Measurements from ENCODE around the gene DNAH8. TPM values are rescaled to one million over a fixed set of nuclear protein-coding genes. Genes with fewer than 3 reads are reported as not detected.

The DNAH8 gene
- total RNA-seq, 1 donor from 2014 or later: not detected

GRCh38 chr6:38845931-38846330, 130.8 kb downstream of the DNAH8 start:
- H3K4me3 ChIP-seq (ENCODE audit: low read depth, low read length): no peak overlapping the region
- no peak for DNase-seq (ENCODE audit: low read depth)
- TF ChIP-seq CTCF (conservative IDR thresholded peaks at IDR 0.05; ENCODE audit: low read depth, low read length): no peak

- H3K4me3 ChIP-seq (ENCODE audit: low read depth, low read length): no peak overlapping the region
- DNase-seq (ENCODE audit: low read depth): no peak
- no peak for TF ChIP-seq CTCF (conservative IDR thresholded peaks at IDR 0.05; ENCODE audit: low read depth, low read length)
These were observed 131.2 kb downstream of the DNAH8 start for GRCh38 chr6:38846361-38846760.

GRCh38 chr6:38846844-38847243, 131.7 kb downstream of the DNAH8 start:
- no peak overlapping the region for H3K4me3 ChIP-seq (ENCODE audit: low read depth, low read length)
- TF ChIP-seq CTCF (conservative IDR thresholded peaks at IDR 0.05; ENCODE audit: low read depth, low read length): no peak
- DNase-seq (ENCODE audit: low read depth): no peak

- H3K4me3 ChIP-seq (ENCODE audit: low read depth, low read length): no peak overlapping the region
- no peak for DNase-seq (ENCODE audit: low read depth)
- TF ChIP-seq CTCF (conservative IDR thresholded peaks at IDR 0.05; ENCODE audit: low read depth, low read length): no peak
These were observed 132.4 kb downstream of the DNAH8 start for GRCh38 chr6:38847497-38847896.

GRCh38 chr6:38848760-38849159, 133.6 kb downstream of the DNAH8 start:
- no peak overlapping the region for H3K4me3 ChIP-seq (ENCODE audit: low read depth, low read length)
- no peak for DNase-seq (ENCODE audit: low read depth)

GRCh38 chr6:38852215-38852614, 137.1 kb downstream of the DNAH8 start:
- DNase-seq (ENCODE audit: low read depth): no peak
- TF ChIP-seq CTCF (conservative IDR thresholded peaks at IDR 0.05; ENCODE audit: low read depth, low read length): no peak
- H3K4me3 ChIP-seq (ENCODE audit: low read depth, low read length): no peak overlapping the region

More at GRCh38 chr6:38848760-38849159, 133.6 kb downstream of the DNAH8 start:
- no peak for TF ChIP-seq CTCF (conservative IDR thresholded peaks at IDR 0.05; ENCODE audit: low read depth, low read length)

- no peak for DNase-seq (ENCODE audit: low read depth)
- no peak for TF ChIP-seq CTCF (conservative IDR thresholded peaks at IDR 0.05; ENCODE audit: low read depth, low read length)
These were observed 138.1 kb downstream of the DNAH8 start for GRCh38 chr6:38853236-38853635.

More at GRCh38 chr6:38853236-38853635, 138.1 kb downstream of the DNAH8 start:
- H3K4me3 ChIP-seq (ENCODE audit: low read depth, low read length): no peak overlapping the region
